Activated naive CD4-positive, alpha-beta T cell treated with anti-CD3 and anti-CD28 coated beads, Interleukin-2, amount 50 U/mL, for 72 hours (primary cell): ENCODE data around the gene GOLGA6L10. TPM values are rescaled to one million over a fixed set of nuclear protein-coding genes. Genes with fewer than 3 reads are reported as not detected.
A peak's percentile ranks its signal among the peaks of the same experiment; 100 is the strongest.
"Not testable (repeated sequence)": the region's sequence is repeated elsewhere in the genome, so short reads cannot be mapped to it uniquely, and the experiment has no call there.

Source experiments
- ATAC-seq, 2 donors: fragments of 150-1000 bp; cut with Tn5 transposase; 2 replicates each; pipeline ENCODE4 v1.10.0; 2021; ENCODE audit warnings: mild to moderate bottlenecking in 2 of 2, moderate library complexity in 2 of 2
- DNase-seq, 2 donors: peaks; one replicate each; pipeline ENCODE4 v3.0.0; 2021 to 2022; ENCODE audit warnings: low spot score in 2 of 2
- H3K27ac Mint-ChIP-seq, 2 donors: one replicate each; pipeline ENCODE4 v1.8.0; 2022; ENCODE audit warnings: mild to moderate bottlenecking in 2 of 2, mixed read lengths in 2 of 2
- H3K36me3 Mint-ChIP-seq, 2 donors: one replicate each; pipeline ENCODE4 v1.8.0; 2022; ENCODE audit warnings: mixed read lengths in 2 of 2
- H3K9me3 Mint-ChIP-seq, 2 donors: one replicate each; pipeline ENCODE4 v1.8.0; 2022; ENCODE audit warnings: mixed read lengths in 2 of 2
- total RNA-seq, 2 donors: library from RNA; stranded (reverse); gene quantifications; one replicate each; pipeline ENCODE4 v1.2.3, GENCODE V29; 2022

GOLGA6L10 gene, protein sequence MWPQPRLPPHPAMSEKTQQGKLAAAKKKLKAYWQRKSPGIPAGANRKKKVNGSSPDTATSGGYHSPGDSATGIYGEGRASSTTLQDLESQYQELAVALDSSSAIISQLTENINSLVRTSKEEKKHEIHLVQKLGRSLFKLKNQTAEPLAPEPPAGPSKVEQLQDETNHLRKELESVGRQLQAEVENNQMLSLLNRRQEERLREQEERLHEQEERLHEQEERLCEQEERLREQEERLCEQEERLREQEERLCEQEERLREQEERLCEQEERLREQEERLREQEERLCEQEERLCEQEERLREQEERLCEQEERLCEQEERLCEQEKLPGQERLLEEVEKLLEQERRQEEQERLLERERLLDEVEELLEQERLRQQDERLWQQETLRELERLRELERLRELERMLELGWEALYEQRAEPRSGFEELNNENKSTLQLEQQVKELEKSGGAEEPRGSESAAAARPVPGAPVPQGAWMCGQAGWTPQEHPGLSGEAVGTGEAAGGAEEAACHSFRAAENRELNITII
- 1 to 10 TPM in 1 of 2 donors, under 1 TPM in 1; 0.57 to 1.8 TPM for total RNA-seq

DNA sequence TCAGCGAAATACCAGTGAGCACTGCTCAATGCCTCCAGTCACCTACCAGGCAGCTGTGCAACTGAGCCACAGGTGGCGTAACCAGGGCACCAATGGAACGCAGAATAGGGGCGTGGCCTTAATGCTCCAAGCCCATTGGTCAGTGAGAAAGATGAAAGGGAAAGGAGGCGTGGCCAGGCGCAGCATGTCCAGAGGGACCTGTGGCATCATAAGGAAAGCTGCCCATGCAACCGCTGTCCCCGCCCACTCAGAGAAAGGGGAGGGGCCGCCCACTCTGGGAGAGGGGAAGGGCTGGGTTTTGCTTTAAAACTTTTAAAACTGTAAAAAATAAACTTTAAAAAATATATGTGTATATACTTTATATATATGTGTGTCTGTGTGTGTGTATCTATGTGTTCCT, at the start of gene GOLGA6L10:
TSS of gene GOLGA6L10 (minus strand) at position 101 of the 400 bp plus-strand sequence. CDS start at position 1, 100 bp downstream.
- ATAC-seq, H3K9me3 Mint-ChIP-seq, DNase-seq, H3K27ac Mint-ChIP-seq, H3K36me3 Mint-ChIP-seq: not testable (repeated sequence)

DNA sequence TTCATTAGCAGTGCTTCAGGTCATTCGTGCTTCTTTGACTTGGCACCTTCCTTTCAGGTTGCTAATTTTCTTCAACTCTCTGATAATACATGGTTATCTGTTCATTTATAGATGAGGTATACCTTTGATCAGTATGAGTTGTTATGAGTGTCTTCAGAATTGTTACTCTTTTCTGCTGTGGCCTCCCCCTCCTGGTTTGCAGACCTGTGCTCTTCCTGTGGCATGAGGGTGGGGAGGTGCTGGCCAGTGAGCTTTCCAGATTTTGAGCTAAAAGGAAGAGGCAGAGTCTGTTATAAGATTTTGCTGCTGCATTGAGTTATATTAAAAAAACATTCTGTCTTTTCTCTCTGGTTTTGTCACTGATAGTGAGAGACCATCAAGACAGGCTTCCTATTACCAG, 49.5 kb upstream of the GOLGA6L10 start:
- no peaks in the 10 kb centered on the region for H3K9me3 Mint-ChIP-seq
- no peak for DNase-seq
- no peak for ATAC-seq
- no peak overlapping the region for H3K27ac Mint-ChIP-seq
- no peaks in the 10 kb centered on the region for H3K36me3 Mint-ChIP-seq

DNA sequence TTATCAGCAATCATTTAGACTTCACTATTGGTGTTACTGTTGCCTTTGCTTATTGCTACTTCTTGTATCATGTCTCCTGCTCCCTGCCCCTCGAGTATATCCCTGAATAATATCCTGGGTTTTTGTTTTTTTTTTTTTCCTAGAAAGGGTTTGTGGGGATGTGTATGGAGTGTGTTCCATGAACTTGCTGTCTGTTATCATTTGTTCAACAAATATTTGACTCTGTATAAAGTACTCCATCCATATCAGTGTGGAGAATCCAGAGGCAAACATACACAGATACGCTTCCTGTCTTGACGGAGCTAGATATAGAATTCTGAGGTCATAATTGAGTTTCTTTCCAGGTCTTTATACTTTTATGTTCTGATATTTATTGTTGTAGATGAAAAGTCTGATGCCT, 48.5 kb upstream of the GOLGA6L10 start:
- no peaks in the 10 kb centered on the region for H3K9me3 Mint-ChIP-seq
- DNase-seq = no peak
- H3K27ac Mint-ChIP-seq = no peak overlapping the region
- no peaks in the 10 kb centered on the region for H3K36me3 Mint-ChIP-seq
- no peak for ATAC-seq

DNA sequence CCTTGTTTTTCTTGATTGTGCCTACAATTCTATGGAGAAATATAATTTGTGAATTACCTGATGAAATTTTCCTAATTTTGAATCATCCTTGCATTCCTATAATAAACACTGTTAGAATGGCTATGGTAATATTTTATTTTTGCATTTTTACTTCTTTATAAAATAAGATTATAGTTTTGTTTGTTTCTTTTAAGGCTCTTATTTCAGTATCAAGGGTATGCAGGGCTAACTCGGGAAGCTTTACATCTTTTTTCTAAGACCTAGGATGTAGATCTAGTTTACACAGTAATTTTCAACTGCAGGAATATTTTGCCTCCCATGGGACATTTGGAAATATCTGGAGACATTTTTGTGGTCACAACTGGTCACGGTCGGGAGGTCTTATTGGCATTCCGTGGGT, 46.5 kb upstream of the GOLGA6L10 start:
- not testable (repeated sequence) for H3K9me3 Mint-ChIP-seq, H3K36me3 Mint-ChIP-seq, ATAC-seq, DNase-seq, H3K27ac Mint-ChIP-seq

DNA sequence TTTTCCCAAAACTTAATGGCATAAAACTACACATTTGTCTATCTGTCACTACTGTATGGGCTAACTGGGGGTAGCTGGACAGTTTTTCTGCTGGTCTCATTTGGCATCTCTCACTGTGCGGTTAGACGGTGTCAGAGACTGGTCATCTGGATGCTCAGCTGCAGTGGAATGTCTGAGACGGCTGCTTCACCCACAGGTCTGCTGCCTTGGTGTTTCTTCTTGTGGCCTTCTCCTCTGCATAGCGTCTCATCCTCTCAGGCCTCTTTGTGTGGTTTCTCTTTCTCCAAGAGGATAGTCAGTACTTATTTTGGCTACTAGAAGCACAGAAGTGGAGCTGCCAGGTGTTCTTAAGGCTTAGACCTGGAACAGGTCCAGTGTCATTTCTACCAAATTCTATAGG, 44.4 kb upstream of the GOLGA6L10 start:
- ATAC-seq (no peak), DNase-seq (no peak)
- Mint-ChIP-seq H3K9me3 (no peaks in the 10 kb centered on the region), H3K36me3 (no peaks in the 10 kb centered on the region), H3K27ac (no peak overlapping the region)

DNA sequence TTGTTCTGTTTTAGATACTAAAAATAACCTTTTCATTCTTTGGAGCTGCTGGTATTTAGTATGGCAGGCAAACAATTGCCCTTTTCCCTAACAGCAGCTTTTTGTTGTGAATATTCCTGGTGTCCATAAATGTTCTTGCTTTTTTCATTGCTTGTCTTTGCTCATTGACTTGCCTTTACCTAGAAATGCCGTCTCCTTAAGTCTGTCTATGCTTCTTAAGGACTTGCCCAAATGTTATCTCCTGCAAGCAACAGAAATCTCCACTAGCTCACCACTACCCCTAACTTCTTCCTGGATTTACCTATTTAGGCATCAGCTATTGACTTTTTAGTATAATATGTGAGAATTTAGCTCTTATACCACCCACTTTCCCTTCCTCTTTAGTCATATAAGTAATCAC, 42.8 kb upstream of the GOLGA6L10 start:
- DNase-seq = not testable (repeated sequence)

DNA sequence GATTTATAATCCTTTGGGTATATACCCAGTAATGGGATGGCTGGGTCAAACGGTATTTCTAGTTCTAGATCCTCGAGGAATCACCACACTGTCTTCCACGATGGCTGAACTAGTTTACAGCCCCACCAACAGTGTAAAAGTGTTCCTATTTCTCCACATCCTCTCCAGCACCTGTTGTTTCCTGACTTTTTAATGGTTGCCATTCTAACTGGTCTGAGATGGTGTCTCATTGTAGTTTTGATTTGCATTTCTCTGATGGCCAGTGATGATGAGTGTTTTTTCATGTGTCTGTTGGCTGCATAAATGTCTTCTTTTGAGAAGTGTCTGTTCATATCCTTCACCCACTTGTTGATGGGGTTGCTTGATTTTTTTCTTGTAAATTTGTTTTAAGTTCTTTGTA, 40.9 kb upstream of the GOLGA6L10 start:
- H3K27ac Mint-ChIP-seq, H3K36me3 Mint-ChIP-seq, ATAC-seq, H3K9me3 Mint-ChIP-seq, DNase-seq: not testable (repeated sequence)

More for the DNA sequence above, 42.8 kb upstream of the GOLGA6L10 start:
- H3K27ac Mint-ChIP-seq, H3K9me3 Mint-ChIP-seq, H3K36me3 Mint-ChIP-seq, ATAC-seq: not testable (repeated sequence)

DNA sequence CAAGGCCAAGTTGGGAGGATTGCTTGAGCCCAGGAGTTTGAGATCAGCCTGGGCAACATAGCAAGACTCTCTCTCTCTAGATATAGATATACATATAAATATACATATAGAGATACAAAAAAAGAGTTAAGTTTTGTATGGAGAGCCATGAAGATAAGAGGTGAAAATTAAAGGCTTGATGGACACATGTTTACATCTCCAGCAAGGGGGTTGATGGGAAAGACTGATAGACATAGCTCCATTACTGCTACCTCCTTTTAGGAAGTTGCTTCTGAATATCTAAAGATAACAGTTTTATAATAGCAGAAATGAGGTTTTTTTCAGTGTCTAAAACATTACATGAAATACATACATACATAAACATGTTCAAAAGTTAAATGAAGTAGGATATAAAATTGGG, 37.9 kb upstream of the GOLGA6L10 start:
- H3K27ac Mint-ChIP-seq, DNase-seq, ATAC-seq, H3K36me3 Mint-ChIP-seq, H3K9me3 Mint-ChIP-seq: not testable (repeated sequence)

DNA sequence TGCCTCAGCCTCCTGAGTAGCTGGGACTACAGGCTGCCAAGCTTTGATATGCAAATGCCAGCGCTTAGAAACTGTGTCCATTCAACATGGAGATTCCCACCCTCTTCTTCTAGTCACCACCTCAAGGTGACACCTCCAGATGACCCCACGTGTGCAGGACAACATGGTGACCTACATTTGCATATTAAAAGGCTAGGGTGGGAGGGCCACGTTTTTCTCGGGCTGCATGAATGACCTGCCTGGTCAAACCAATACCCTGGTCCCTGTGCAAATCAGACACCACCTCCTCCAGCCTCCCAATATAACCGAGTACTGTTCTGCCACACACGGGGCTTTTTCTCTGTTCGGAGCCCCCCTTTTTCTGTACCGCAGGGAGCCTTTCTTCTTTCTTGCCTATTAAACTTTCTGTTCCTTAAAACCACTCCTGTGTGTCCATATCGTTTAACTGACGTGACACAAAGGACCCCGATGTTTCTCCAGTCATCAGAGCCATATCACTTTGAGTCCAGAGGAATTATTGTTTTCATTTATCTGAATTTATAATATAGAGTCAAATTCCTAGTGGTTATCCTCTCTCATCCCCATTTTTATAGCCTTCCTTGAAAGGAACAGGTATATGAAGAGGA, 32.2 kb upstream of the GOLGA6L10 start:
- H3K27ac Mint-ChIP-seq, H3K9me3 Mint-ChIP-seq, DNase-seq, ATAC-seq, H3K36me3 Mint-ChIP-seq: not testable (repeated sequence)

DNA sequence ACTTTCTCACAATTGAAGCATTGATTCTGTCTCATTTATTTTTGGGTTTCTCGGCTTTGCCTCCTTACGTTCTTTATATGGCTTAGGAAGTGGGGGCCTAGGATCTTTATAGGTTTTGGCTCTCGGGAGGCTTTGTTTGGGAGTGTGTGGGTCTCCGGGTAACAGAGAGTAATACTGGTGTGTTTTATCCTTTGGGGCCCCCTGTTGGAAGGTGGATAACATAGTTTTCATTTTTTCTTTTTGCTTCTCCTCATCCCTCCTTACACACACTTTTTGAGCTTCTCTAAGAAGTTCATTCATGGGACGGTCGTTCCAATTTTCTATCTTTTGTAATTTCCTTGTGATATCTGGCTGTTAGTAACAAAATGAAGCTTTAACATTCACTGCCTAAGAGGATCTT, 30.3 kb upstream of the GOLGA6L10 start:
- DNase-seq, H3K36me3 Mint-ChIP-seq, H3K27ac Mint-ChIP-seq, ATAC-seq, H3K9me3 Mint-ChIP-seq: not testable (repeated sequence)

DNA sequence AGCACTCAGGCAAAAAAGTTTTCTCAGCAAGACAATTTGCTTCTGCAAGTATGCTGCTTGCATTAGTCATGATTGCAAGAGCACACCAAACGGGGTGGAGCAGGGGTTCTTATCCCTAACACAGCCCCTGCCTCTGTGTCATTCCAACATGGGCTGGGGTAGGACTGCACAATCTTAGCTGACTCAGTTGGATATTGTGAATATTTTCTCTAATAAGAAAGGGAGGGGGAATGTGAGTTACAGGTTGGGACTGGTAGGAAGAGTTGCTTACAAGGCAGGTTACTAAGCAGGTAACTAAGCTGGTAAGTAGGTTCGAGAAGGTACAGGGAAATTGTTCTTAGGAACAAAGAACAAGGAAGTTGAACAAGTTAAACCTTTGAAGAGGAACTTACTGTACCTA, 24.4 kb upstream of the GOLGA6L10 start:
- ATAC-seq, H3K36me3 Mint-ChIP-seq, DNase-seq, H3K9me3 Mint-ChIP-seq: not testable (repeated sequence)
- H3K27ac Mint-ChIP-seq = peak overlapping the region in 1 of 2 donors; percentile 65

DNA sequence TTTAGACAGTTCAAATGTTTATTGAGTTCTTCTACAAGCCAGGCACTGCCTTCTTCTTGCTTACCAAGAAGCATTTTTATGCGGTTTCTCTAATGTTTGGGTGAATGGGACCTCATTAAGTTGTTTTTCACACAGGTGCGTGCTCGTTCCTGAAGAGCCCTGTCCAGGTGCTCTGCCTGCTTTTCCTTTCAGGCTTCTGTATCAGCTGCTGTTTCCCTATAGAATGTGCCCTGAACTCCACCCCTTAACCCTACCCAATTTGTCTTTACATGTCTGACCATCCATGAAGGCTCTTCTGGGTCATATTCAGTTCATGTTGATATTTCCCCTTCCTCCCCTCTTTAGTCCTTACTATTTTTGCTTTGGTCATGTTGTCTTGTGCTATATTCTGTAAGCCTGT, 22.4 kb upstream of the GOLGA6L10 start:
- no peak overlapping the region for H3K27ac Mint-ChIP-seq

DNA sequence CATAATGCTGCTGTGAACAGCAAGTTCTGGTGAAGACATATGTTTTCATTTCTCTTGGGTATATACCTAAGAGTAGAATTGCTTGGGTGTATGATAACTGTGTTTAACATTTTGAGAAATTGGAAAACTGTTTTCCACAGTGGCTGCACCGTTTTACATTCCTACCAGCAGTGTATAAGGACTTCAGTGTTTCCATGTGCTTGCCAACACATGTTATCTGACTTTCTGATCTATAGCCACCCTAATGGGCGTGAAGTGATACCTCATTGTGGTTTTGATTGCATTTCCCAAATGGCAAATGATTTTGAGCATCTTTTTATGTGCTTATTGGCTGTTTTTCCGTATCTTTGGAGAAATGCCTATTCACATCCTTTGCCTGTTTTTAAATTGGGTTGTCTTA, 18.5 kb upstream of the GOLGA6L10 start:
- H3K36me3 Mint-ChIP-seq, ATAC-seq, H3K27ac Mint-ChIP-seq: not testable (repeated sequence)

More for the DNA sequence above, 22.4 kb upstream of the GOLGA6L10 start:
- H3K9me3 Mint-ChIP-seq = no peaks in the 10 kb centered on the region
- ATAC-seq = no peak
- H3K36me3 Mint-ChIP-seq = no peaks in the 10 kb centered on the region
- no peak for DNase-seq

DNA sequence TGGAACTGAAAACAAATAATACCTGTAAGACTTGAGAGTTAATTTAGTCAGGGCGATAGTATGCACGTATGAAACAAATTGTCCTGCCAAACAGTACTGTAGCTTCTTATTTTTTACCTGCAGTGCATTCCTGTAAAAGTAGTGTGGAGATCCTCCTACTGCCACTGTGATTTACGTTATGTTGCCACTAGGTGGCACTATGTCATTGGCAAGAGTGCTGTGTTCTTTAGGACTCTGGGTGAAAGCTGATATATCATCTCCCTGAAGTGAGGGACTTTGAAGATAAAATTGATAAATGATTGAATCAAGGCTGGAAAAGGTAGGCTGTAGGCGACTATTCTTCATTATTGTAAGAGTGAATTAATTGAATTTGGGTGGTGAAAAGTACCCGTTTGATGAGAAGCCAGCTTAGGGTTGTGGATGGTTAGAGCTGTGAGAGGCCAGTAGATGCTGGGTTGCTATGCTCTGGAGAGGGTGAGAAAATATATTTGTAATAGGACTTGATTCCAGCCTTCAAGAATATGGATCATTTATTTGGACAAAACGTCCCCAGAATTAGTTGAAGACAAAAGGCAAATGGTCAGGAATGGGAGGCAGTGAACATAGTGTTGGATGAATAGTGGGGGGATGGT, 16.5 kb upstream of the GOLGA6L10 start:
- H3K9me3 Mint-ChIP-seq, H3K36me3 Mint-ChIP-seq, H3K27ac Mint-ChIP-seq: not testable (repeated sequence)
- peak; percentile 96 to 99 for ATAC-seq
- DNase-seq = peak in 1 of 2 donors; percentile 50

More for the DNA sequence above, 18.5 kb upstream of the GOLGA6L10 start:
- not testable (repeated sequence) for DNase-seq, H3K9me3 Mint-ChIP-seq

DNA sequence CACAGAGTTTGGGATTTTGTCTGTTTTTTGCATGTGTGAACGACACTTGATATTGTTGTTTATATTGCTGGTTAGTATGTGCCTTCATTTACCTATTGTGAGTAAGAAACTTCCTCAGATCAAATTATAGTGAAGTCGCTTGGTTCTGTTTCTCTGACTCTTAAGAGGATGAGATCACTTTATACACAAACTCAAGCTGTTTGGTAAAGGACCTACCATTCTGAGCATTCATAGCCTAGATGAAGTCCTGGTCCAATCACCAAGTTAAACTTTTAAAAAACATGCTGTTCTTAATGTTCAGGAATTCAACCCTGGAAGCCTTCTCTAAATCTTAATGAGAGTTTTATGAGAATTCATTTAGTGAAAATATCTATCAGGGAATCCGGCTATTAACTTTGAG, 15.3 kb upstream of the GOLGA6L10 start:
- not testable (repeated sequence) for ATAC-seq, H3K9me3 Mint-ChIP-seq, H3K27ac Mint-ChIP-seq, DNase-seq, H3K36me3 Mint-ChIP-seq

DNA sequence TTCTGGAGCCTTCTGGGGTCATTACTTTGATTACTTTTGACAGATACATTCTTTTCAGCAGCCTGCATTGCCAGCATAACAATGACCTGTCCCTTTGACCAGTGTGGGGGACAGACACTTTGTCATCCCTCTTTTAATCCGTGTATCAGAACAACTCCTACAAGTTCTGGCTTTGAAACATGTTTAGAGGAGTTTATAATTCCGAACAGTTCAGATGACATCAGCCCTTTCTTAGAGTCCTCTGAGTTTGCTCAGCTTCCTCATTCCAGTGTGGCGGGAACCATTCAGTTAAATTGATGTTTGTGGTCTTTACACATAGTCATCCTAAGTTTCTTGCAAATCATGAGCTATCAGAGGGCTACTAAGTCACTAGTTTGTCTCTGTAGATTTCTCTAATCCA, 13.5 kb upstream of the GOLGA6L10 start:
- not testable (repeated sequence) for ATAC-seq, DNase-seq, H3K9me3 Mint-ChIP-seq, H3K36me3 Mint-ChIP-seq, H3K27ac Mint-ChIP-seq

DNA sequence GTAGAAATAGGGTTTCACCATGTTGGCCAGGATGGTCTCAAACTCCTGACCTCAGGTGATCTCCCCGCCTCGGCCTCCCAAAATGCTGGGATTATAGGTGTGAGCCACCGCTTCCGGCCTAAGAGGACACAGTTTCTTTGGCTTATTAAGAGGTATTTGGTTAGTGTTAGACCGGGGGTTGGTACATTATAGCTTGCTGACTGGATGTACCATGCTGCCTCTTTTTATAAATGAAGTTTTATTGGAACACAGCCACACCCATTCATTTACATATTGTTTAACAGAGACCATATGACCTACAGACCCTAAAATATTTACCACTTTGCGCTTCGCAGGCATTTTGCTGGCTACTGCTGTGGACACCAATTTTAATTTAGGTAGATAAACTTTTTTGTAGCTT, 11.3 kb upstream of the GOLGA6L10 start:
- not testable (repeated sequence) for H3K36me3 Mint-ChIP-seq, ATAC-seq, DNase-seq, H3K9me3 Mint-ChIP-seq, H3K27ac Mint-ChIP-seq
